Hepatocyte (in vitro differentiated cells): Measurements from ENCODE around the gene BEAN1.

Experiments
- EZH2 ChIP-seq: fragments of 200-600 bp; sonication (generic); IDR thresholded peaks from 2 replicates; pipeline ENCODE4 v1.6.1; 2016; ENCODE audit warnings: antibody characterized with exemption, mild to moderate bottlenecking, borderline replicate concordance
- TF ChIP-seq, protein P1 (sequence below): fragments of 200-600 bp; sonication (generic); IDR thresholded peaks from 2 replicates; pipeline ENCODE4 v1.5.1; 2016; ENCODE audit warnings: antibody characterized with exemption, mild to moderate bottlenecking; ENCODE audit not compliant: poor library complexity

DNA sequence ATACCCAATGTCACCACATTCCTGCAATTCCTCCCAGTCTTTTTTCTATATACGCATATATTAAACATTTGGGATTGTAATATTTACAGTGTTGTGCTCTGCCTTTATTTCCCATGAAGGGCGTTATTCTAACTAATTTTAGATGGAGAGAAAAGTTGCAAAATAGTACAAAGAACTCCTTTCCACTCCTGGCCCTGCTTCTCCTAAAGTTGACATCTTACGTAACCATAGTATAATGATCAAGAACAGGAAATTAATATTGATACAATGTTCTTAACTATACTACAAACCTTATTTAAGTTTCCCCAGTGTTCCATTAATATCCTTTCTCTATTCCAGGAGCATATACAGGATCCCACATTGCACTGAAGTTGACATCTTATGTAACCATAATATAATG, 76.5 kb downstream of the BEAN1 start:
- TF ChIP-seq, protein P1, sequence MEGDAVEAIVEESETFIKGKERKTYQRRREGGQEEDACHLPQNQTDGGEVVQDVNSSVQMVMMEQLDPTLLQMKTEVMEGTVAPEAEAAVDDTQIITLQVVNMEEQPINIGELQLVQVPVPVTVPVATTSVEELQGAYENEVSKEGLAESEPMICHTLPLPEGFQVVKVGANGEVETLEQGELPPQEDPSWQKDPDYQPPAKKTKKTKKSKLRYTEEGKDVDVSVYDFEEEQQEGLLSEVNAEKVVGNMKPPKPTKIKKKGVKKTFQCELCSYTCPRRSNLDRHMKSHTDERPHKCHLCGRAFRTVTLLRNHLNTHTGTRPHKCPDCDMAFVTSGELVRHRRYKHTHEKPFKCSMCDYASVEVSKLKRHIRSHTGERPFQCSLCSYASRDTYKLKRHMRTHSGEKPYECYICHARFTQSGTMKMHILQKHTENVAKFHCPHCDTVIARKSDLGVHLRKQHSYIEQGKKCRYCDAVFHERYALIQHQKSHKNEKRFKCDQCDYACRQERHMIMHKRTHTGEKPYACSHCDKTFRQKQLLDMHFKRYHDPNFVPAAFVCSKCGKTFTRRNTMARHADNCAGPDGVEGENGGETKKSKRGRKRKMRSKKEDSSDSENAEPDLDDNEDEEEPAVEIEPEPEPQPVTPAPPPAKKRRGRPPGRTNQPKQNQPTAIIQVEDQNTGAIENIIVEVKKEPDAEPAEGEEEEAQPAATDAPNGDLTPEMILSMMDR = no peak
- TF ChIP-seq EZH2 = no peak
